Right ventricle myocardium superior (tissue), 1 donor: Measurements from ENCODE around the gene SSU72. TPM values are rescaled to one million over a fixed set of nuclear protein-coding genes. Genes with fewer than 3 reads are reported as not detected.
"Not testable (repeated sequence)": the region's sequence is repeated elsewhere in the genome, so short reads cannot be mapped to it uniquely, and the experiment has no call there.

Source experiments
- ATAC-seq: fragments of 200-7000 bp; cut with Tn5 transposase; one replicate; pipeline ENCODE4 v1.9.1; 2020; ENCODE audit warnings: mild to moderate bottlenecking; ENCODE audit not compliant: poor library complexity
- DNase-seq: peaks from one replicate; pipeline ENCODE4 v3.0.0-alpha.2; 2020
- intact Hi-C: fragments of 100-400 bp; cut with DNase I; formaldehyde crosslinking; loops from one replicate; pipeline ENCODE4 v1.11.2; 2022
- total RNA-seq: library from RNA; stranded (reverse); fragmentation: NEBNext Ultra II Directional; extraction: Animal tissue kit (Norgen Biotek cat#: 25700); gene quantifications from one replicate; pipeline ENCODE4 v1.2.1, GENCODE V29; 2021
- donor health status: DM: no; HTN: yes; CAD: no; lungs with severe emphysema.

Gene SSU72
- total RNA-seq, 1 donor from 2014 or later = 106 TPM

GRCh38 chr1:1567891-1568291, 6.8 kb downstream of the SSU72 start:
- no peak for ATAC-seq
- intact Hi-C loops = no loop called here
- DNase-seq = no peak

GRCh38 chr1:1567152-1567875, 7.3 kb downstream of the SSU72 start:
- ATAC-seq (no peak), DNase-seq (no peak)
- intact Hi-C loops = no loop called here

GRCh38 chr1:1565340-1565739, 9.3 kb downstream of the SSU72 start:
- intact Hi-C loops = no loop called here
- DNase-seq = no peak
- no peak for ATAC-seq

- ATAC-seq = no peak
- DNase-seq = no peak
- intact Hi-C loops = no loop called here
Observed at GRCh38 chr1:1564268-1564667, 10.4 kb downstream of the SSU72 start.

- no peak for DNase-seq
- intact Hi-C loops = no loop called here
- ATAC-seq = no peak
Observed at GRCh38 chr1:1563688-1564087, 11.0 kb downstream of the SSU72 start.

GRCh38 chr1:1562556-1563195, 12.0 kb downstream of the SSU72 start:
- intact Hi-C loops = no loop called here

GRCh38 chr1:1561801-1562470, 12.7 kb downstream of the SSU72 start:
- DNase-seq (no peak), ATAC-seq (no peak)
- intact Hi-C loops = no loop called here

More at GRCh38 chr1:1562556-1563195, 12.0 kb downstream of the SSU72 start:
- peak; percentile 69 for ATAC-seq
- DNase-seq = peak; percentile 64

GRCh38 chr1:1560178-1560577, 14.5 kb downstream of the SSU72 start:
- ATAC-seq = no peak
- intact Hi-C loops = no loop called here

GRCh38 chr1:1559066-1559465, 15.6 kb downstream of the SSU72 start:
- intact Hi-C loops = no loop called here
- ATAC-seq (no peak), DNase-seq (no peak)

More at GRCh38 chr1:1560178-1560577, 14.5 kb downstream of the SSU72 start:
- no peak for DNase-seq

GRCh38 chr1:1558591-1558990, 16.1 kb downstream of the SSU72 start:
- ATAC-seq = no peak
- DNase-seq = no peak
- intact Hi-C loops = no loop called here

- DNase-seq, ATAC-seq, intact Hi-C loops: not testable (repeated sequence)
Observed at GRCh38 chr1:1557688-1558087, 17.0 kb downstream of the SSU72 start.

- intact Hi-C loops, DNase-seq, ATAC-seq: not testable (repeated sequence)
Observed at GRCh38 chr1:1556961-1557360, 17.7 kb downstream of the SSU72 start.

- intact Hi-C loops = no loop called here
- ATAC-seq (no peak), DNase-seq (no peak)
Observed at GRCh38 chr1:1556505-1556904, 18.2 kb downstream of the SSU72 start.

- intact Hi-C loops = no loop called here
- DNase-seq (no peak), ATAC-seq (no peak)
Observed at GRCh38 chr1:1554926-1555915, 19.4 kb downstream of the SSU72 start.

- intact Hi-C loops = no loop called here
- no peak for ATAC-seq
- no peak for DNase-seq
Observed at GRCh38 chr1:1554550-1554925, 20.1 kb downstream of the SSU72 start.

- DNase-seq (no peak), ATAC-seq (no peak)
- intact Hi-C loops = no loop called here
Observed at GRCh38 chr1:1553821-1554494, 20.7 kb downstream of the SSU72 start.

GRCh38 chr1:1552263-1552639, 22.4 kb downstream of the SSU72 start:
- DNase-seq (no peak), ATAC-seq (no peak)
- intact Hi-C loops = no loop called here

- intact Hi-C loops = no loop called here
- DNase-seq (no peak), ATAC-seq (no peak)
Observed at GRCh38 chr1:1551524-1552262, 23.0 kb downstream of the SSU72 start.
